ENCODE data around the gene HHAT.

Gene HHAT

DNA sequence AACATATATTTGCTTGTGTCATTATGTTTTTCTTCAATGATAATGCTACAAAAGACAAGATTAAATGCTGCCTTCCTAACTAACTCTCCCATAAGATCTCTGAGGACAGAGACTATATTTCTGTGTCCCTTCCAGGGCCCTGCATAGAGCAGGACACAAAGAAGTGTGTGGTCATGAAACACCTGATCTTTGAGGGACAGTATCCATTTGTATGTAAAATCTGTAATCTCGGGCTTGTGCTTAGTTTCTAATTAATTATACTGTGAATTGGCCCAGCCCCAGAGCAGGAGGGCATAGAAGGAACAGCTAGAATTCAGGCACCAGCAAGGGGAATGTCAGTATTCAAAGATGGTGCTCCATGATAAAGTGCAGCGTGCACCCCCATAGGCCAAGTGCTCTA lies 374.9 kb downstream of the HHAT start:
- no peak overlapping the region for H3K4me3 ChIP-seq (ENCODE audit: control insufficient read depth, low read depth, low read length)
- TF ChIP-seq, protein P1, sequence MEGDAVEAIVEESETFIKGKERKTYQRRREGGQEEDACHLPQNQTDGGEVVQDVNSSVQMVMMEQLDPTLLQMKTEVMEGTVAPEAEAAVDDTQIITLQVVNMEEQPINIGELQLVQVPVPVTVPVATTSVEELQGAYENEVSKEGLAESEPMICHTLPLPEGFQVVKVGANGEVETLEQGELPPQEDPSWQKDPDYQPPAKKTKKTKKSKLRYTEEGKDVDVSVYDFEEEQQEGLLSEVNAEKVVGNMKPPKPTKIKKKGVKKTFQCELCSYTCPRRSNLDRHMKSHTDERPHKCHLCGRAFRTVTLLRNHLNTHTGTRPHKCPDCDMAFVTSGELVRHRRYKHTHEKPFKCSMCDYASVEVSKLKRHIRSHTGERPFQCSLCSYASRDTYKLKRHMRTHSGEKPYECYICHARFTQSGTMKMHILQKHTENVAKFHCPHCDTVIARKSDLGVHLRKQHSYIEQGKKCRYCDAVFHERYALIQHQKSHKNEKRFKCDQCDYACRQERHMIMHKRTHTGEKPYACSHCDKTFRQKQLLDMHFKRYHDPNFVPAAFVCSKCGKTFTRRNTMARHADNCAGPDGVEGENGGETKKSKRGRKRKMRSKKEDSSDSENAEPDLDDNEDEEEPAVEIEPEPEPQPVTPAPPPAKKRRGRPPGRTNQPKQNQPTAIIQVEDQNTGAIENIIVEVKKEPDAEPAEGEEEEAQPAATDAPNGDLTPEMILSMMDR (IDR thresholded peaks at IDR 0.05; ENCODE audit: control insufficient read depth, insufficient read depth, low read depth, low read length, missing control alignments), result no peak
- no peak for DNase-seq (ENCODE audit: low read depth)

DNA sequence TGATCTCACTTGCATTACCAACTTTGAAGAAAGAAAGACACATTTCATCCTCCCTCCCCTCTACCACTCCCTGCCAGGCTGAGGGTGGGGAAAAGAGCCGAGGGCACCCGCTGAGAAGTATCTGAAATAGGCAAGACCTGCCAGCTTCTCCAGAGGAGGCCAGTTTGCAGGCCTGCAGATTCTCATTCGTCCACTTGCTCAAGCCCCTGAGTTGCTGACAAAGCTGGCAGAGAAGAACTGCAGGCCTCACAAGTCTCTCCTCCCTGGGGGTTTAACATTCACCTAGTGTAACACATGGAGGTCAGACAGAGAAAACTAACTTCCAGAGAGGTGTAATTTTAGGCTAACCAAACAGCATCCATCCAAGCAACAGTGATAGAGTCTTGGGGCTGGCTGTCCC lies 376.4 kb downstream of the HHAT start:
- H3K4me3 ChIP-seq (ENCODE audit: control insufficient read depth, low read depth, low read length), result no peak overlapping the region
- DNase-seq (ENCODE audit: low read depth), result no peak
- TF ChIP-seq, protein P1 (IDR thresholded peaks at IDR 0.05; ENCODE audit: control insufficient read depth, insufficient read depth, low read depth, low read length, missing control alignments), result no peak

- DNase-seq (ENCODE audit: low read depth), result no peak
- H3K4me3 ChIP-seq (ENCODE audit: control insufficient read depth, low read depth, low read length), result no peak overlapping the region
- TF ChIP-seq, protein P1 (IDR thresholded peaks at IDR 0.05; ENCODE audit: control insufficient read depth, insufficient read depth, low read depth, low read length, missing control alignments), result no peak
Measured at GRCh38 chr1:210706246-210706645, 377.5 kb downstream of the HHAT start.

DNA sequence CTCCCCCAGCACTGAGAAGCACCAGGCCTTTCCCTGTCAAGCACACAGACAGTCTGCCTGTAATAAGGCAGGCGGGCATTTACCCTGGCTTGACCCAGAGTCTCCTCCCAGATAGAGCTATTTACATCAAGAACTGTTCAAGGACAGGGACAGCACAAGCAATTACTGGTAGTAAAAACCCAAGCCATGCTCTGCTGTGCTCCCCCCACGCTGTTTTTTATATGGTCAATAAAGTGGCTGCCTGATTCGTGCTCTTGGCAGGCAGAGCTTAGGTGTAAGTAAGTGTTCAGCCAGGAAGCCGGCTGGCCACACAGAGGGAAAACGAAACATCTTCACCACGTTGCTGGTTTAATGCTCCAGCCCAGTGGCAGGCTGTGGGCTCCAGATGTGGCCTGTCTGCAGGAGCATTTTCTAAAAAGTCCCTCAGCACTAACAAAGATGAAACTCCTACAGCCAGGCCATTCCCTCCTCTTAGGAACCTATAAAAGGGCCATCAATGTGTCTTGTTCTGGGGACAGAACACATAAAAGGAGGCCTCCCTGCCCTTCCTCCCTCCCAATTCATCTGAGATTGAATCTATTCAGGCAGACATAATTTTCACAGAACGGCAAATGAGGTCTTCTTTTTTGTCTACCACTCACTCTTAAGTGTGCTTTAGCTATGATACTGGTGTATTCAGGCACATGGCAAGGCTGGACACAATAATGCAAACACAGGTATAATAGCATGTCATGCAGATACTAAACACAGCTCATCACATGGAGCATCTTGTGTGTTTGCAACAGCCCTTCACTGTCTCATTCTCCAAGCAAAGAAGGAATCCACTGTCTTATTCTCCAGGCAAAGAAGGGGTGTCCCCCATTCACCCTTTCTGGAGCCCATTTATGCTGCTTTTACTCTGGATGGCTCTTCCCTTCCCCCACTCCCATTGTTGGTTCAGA lies 378.9 kb downstream of the HHAT start:
- H3K4me3 ChIP-seq (ENCODE audit: control insufficient read depth, low read depth, low read length), result no peak overlapping the region
- TF ChIP-seq, protein P1 (IDR thresholded peaks at IDR 0.05; ENCODE audit: control insufficient read depth, insufficient read depth, low read depth, low read length, missing control alignments), result no peak
- no peak for DNase-seq (ENCODE audit: low read depth)

GRCh38 chr1:210709701-210710100 lies 381.0 kb downstream of the HHAT start:
- no peak for DNase-seq (ENCODE audit: low read depth)
- TF ChIP-seq, protein P1 (IDR thresholded peaks at IDR 0.05; ENCODE audit: control insufficient read depth, insufficient read depth, low read depth, low read length, missing control alignments), result no peak
- no peak overlapping the region for H3K4me3 ChIP-seq (ENCODE audit: control insufficient read depth, low read depth, low read length)

DNA sequence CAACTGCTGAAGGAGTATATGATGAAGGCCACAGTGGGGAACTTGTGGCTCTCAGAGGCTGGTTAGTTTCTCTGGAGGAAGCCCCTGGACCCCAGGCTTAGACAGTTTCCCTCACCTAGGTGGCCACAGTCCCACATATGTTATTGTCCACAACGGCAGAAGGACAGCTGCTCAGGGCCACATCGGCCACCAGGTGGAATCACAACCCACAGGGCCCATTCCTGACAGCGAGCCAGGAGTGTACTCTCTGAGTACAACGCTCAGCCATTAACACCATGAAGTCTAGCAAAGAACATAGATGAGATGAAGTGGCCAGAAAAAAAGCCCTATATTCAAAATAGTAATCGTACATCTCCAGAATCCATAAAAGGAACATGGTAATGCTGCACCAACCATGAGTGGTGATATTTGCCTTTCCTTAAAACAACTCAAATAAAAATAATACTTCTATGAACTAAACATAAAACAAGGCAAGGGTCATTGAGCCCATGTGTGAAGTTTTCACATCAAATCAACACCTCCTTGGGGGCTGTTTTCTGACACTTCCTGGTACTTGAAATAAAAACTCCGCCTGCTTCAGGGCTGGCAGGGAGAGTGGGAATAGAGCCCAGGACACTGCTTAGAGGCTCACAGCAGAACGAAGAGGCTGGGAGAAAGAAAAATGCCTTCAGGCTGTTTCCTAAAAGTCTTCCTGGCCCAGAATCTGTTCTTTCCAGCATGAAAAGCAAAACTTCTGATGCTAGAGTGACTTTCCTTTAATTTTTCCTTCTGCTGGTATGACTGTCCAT lies 383.3 kb downstream of the HHAT start:
- TF ChIP-seq, protein P1 (IDR thresholded peaks at IDR 0.05; ENCODE audit: control insufficient read depth, insufficient read depth, low read depth, low read length, missing control alignments), result no peak
- no peak for DNase-seq (ENCODE audit: low read depth)
- H3K4me3 ChIP-seq (ENCODE audit: control insufficient read depth, low read depth, low read length), result no peak overlapping the region

Measured in AG09309 (cell line).